Smooth muscle cell (in vitro differentiated cells): ENCODE data around the gene VLDLR. TPM values are rescaled to one million over a fixed set of nuclear protein-coding genes. Genes with fewer than 3 reads are reported as not detected.

Source experiments
- DNase-seq: peaks from one replicate; lab custom pipeline; 2025; ENCODE audit not compliant: unreplicated experiment; lab: John Stamatoyannopoulos, UW
- H2AFZ ChIP-seq: fragments of 200-600 bp; sonication (generic); 2 replicates; pipeline ENCODE4 v1.6.0; 2016; ENCODE audit warnings: antibody characterized with exemption, low read depth, mild to moderate bottlenecking
- H3F3A ChIP-seq: fragments of 200-600 bp; sonication (generic); 2 replicates; pipeline ENCODE4 v1.6.0; 2017; ENCODE audit warnings: antibody characterized with exemption, low read depth
- H3K27ac ChIP-seq: fragments of 200-600 bp; sonication (generic); 2 replicates; pipeline ENCODE4 v1.5.1; 2016; ENCODE audit warnings: low read depth, mild to moderate bottlenecking
- H3K27me3 ChIP-seq: fragments of 200-600 bp; sonication (generic); 2 replicates; pipeline ENCODE4 v1.6.1; 2016; ENCODE audit warnings: low read depth, mild to moderate bottlenecking
- H3K36me3 ChIP-seq: fragments of 200-600 bp; sonication (generic); 2 replicates; pipeline ENCODE4 v1.5.1; 2016; ENCODE audit warnings: low read depth
- H3K4me1 ChIP-seq: fragments of 200-600 bp; sonication (generic); 2 replicates; pipeline ENCODE4 v1.5.1; 2016; ENCODE audit warnings: low read depth
- H3K4me2 ChIP-seq: fragments of 200-600 bp; sonication (generic); 2 replicates; pipeline ENCODE4 v1.6.0; 2016; ENCODE audit warnings: mild to moderate bottlenecking
- H3K4me3 ChIP-seq: fragments of 200-600 bp; sonication (generic); 2 replicates; pipeline ENCODE4 v1.5.1; 2016; ENCODE audit warnings: mild to moderate bottlenecking
- H3K79me2 ChIP-seq: fragments of 200-600 bp; sonication (generic); 2 replicates; pipeline ENCODE4 v1.6.0; 2016; ENCODE audit warnings: low read depth, mild to moderate bottlenecking
- H3K9ac ChIP-seq: fragments of 200-600 bp; sonication (generic); 2 replicates; pipeline ENCODE4 v1.6.0; 2016; ENCODE audit warnings: low read depth
- H3K9me3 ChIP-seq: fragments of 200-600 bp; sonication (generic); replicated peaks from 2 replicates; pipeline ENCODE4 v1.5.1; 2016; ENCODE audit warnings: low read depth
- H4K20me1 ChIP-seq: fragments of 200-600 bp; sonication (generic); 2 replicates; pipeline ENCODE4 v1.6.0; 2016; ENCODE audit warnings: low read depth
- CTCF ChIP-seq: fragments of 200-600 bp; sonication (generic); IDR thresholded peaks from 2 replicates; pipeline ENCODE4 v1.5.1; 2017; ENCODE audit warnings: borderline replicate concordance, mild to moderate bottlenecking, antibody characterized with exemption; ENCODE audit not compliant: insufficient read depth, poor library complexity, severe bottlenecking
- WGBS: methylation state at CpG from one replicate; pipeline ENCODE4 v1.1.7; 2016; ENCODE audit warnings: low lambda C conversion rate; 5-methylcytosine and 5-hydroxymethylcytosine counted together
- polyA plus RNA-seq: library from polyadenylated mRNA; unstranded; fragments of >200 nt; fragmentation: Nextera tagmentation; extraction: Ambion mirVana; gene quantifications from 2 replicates; pipeline ENCODE4 v1.2.1, GENCODE V29; 2016
- total RNA-seq: library from RNA; depleted of rRNA; stranded (reverse); fragments of >200 nt; gene quantifications from 2 replicates; pipeline ENCODE4 v1.2.3, GENCODE V29; 2014

Gene VLDLR
- total and polyA plus RNA-seq, 2 experiments from 2014 or later = 14.1 to 37.5 TPM

- no peaks in the 10 kb centered on the region for H3K79me2 ChIP-seq
- no peak overlapping the region for H3K4me2 ChIP-seq
- no peaks in the 10 kb centered on the region for H3K9me3 ChIP-seq
- H3K4me1 ChIP-seq = no peaks in the 10 kb centered on the region
- no peaks in the 10 kb centered on the region for H4K20me1 ChIP-seq
- TF ChIP-seq CTCF = no peak
- no peak overlapping the region for H3K27ac ChIP-seq
- no peak overlapping the region for H2AFZ ChIP-seq
- no peaks in the 10 kb centered on the region for H3F3A ChIP-seq
- H3K27me3 ChIP-seq = no peaks in the 10 kb centered on the region
- H3K9ac ChIP-seq = no peak overlapping the region
- no peak for DNase-seq
- no peak overlapping the region for H3K4me3 ChIP-seq
- WGBS = 94% methylated on average over 1 of the region's 1 CpG
- H3K36me3 ChIP-seq = no peaks in the 10 kb centered on the region
Measured at GRCh38 chr9:2681981-2682380, 60.4 kb downstream of the VLDLR start.

GRCh38 chr9:2686911-2687310, 65.3 kb downstream of the VLDLR start:
- no peaks in the 10 kb centered on the region for H3K9me3 ChIP-seq
- no peaks in the 10 kb centered on the region for H3F3A ChIP-seq
- H3K9ac ChIP-seq = no peak overlapping the region
- TF ChIP-seq CTCF = no peak
- H3K79me2 ChIP-seq = no peaks in the 10 kb centered on the region
- H3K4me2 ChIP-seq = no peak overlapping the region
- no peak overlapping the region for H2AFZ ChIP-seq
- H4K20me1 ChIP-seq = no peaks in the 10 kb centered on the region
- no peaks in the 10 kb centered on the region for H3K4me1 ChIP-seq
- H3K36me3 ChIP-seq = no peaks in the 10 kb centered on the region
- WGBS = 34% methylated on average over 4 of the region's 4 CpGs
- H3K4me3 ChIP-seq = no peak overlapping the region
- DNase-seq = no peak
- no peaks in the 10 kb centered on the region for H3K27me3 ChIP-seq
- no peak overlapping the region for H3K27ac ChIP-seq

GRCh38 chr9:2688636-2689035, 67.0 kb downstream of the VLDLR start:
- Histone ChIP-seq H3K9ac (no peak overlapping the region), H3K79me2 (no peaks in the 10 kb centered on the region), H3K4me1 (no peaks in the 10 kb centered on the region), H3K4me3 (no peak overlapping the region), H3K27me3 (no peaks in the 10 kb centered on the region), H3K4me2 (no peak overlapping the region), H3K36me3 (no peaks in the 10 kb centered on the region), H3K9me3 (no peaks in the 10 kb centered on the region), H4K20me1 (no peaks in the 10 kb centered on the region), H3K27ac (no peak overlapping the region), H2AFZ (no peak overlapping the region), H3F3A (no peaks in the 10 kb centered on the region)
- no peak for DNase-seq
- 82% methylated on average over 3 of the region's 3 CpGs for WGBS
- no peak for TF ChIP-seq CTCF

GRCh38 chr9:2691212-2691611, 69.6 kb downstream of the VLDLR start:
- Histone ChIP-seq H3F3A (no peaks in the 10 kb centered on the region), H4K20me1 (no peaks in the 10 kb centered on the region), H3K9ac (no peak overlapping the region), H2AFZ (no peak overlapping the region), H3K36me3 (no peaks in the 10 kb centered on the region), H3K4me3 (no peak overlapping the region), H3K9me3 (no peaks in the 10 kb centered on the region), H3K79me2 (no peaks in the 10 kb centered on the region), H3K27me3 (no peaks in the 10 kb centered on the region), H3K27ac (no peak overlapping the region), H3K4me1 (no peaks in the 10 kb centered on the region), H3K4me2 (no peak overlapping the region)
- 100% methylated on average over 1 of the region's 1 CpG for WGBS
- DNase-seq = no peak
- TF ChIP-seq CTCF = no peak
